ENCODE data around the gene ACADVL.

The ACADVL gene

DNA sequence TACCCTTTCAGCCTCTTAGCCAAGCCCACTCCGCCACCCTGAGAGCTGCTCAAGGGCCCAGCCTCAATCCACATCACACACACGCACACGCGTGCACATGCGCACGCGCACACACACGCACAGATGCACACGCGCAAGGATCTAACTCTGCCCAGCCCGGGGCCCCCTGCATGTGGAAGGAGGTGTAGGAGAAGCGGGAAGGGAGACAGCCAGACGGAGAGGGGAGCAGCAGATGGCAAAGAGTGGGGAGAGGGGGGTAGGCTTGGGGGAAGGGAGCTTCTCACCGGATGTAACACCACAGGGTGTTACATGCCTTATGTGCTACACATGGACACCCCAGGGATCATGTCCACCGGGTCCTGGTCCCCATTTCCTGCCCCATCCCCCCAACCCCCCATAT is 15.4 kb upstream of the ACADVL start:
- TF ChIP-seq FOXP2 (optimal IDR thresholded peaks at IDR 0.05; ENCODE audit: control extremely low read depth, extremely low read length, insufficient read depth) (no peak), POLR2AphosphoS5 (IDR thresholded peaks at IDR 0.05; ENCODE audit: borderline replicate concordance, low read depth, low read length) (no peak), EZH2 (IDR thresholded peaks at IDR 0.05) (no peak)
- Histone ChIP-seq H3K9ac (ENCODE audit: insufficient read length) (no peak overlapping the region), H3K9me3 (ENCODE audit: low read depth, low read length) (no peaks in the 10 kb centered on the region), H3K27ac (no peak overlapping the region), H3K36me3 (ENCODE audit: insufficient read depth, low read length) (peaks cover 22% of the 10 kb centered on the region; the same call in 1 of the 2 replicates), H3K4me3 (no peak overlapping the region)
- no peak for DNase-seq (ENCODE audit: low read depth, low spot score)

DNA sequence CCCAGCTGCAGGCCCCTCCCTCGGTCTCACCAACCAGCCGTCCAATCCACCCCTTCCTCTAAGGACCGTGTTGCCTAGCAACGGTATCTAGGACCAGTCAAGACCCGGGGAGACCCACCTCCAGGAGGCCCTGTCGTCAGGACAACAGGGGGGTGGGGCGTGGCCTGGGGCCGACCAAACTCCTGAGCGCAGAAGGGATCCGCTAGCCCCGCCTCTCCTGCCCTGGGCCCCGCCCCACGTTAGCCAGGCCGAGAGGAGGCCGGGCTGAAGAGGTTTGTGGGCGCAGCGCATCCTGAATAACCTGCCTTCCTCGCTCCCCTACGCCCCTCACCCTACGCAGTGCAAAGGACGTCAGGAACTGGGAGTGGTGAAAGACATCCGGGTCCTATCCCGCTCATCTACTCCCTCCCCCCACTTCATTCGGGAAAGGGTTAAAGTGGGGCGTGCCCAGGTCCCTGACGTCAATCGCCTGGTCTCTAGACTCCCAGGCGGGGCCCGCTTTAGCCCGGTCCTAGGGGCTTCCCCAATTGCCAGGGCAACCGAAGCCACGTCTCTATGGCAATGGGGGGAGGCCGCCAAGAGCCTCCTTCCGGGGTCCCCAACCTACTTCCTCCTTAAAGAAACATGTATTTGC is 14.8 kb upstream of the ACADVL start:
- Histone ChIP-seq H3K9me3 (ENCODE audit: low read depth, low read length) (no peaks in the 10 kb centered on the region), H3K27ac (no peak overlapping the region), H3K4me3 (no peak overlapping the region), H3K9ac (ENCODE audit: insufficient read length) (no peak overlapping the region), H3K36me3 (ENCODE audit: insufficient read depth, low read length) (peaks cover 22% of the 10 kb centered on the region; the same call in 1 of the 2 replicates)
- TF ChIP-seq FOXP2 (optimal IDR thresholded peaks at IDR 0.05; ENCODE audit: control extremely low read depth, extremely low read length, insufficient read depth) = no peak
- no peak for TF ChIP-seq POLR2AphosphoS5 (IDR thresholded peaks at IDR 0.05; ENCODE audit: borderline replicate concordance, low read depth, low read length)
- no peak for TF ChIP-seq EZH2 (IDR thresholded peaks at IDR 0.05)
- DNase-seq (ENCODE audit: low read depth, low spot score) = no peak

DNA sequence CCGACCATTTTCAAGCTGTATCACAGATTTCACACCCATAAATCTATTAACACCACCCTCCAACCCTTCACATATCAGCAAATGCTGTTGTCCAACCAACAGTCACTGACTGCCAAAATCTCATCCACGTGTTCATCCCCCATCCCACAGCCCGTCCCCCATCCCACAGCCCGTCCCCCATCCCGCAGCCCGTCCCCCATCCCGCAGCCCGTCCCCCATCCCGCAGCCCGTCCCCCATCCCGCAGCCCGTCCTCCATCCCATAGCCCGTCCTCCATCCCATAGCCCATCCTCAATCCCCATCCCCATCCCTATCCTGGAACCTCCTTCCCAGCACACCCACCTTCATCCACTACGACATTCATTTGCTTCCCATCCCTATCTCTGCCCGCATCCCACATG is 14.2 kb upstream of the ACADVL start:
- Histone ChIP-seq H3K9me3 (ENCODE audit: low read depth, low read length) (no peaks in the 10 kb centered on the region), H3K27ac (no peak overlapping the region), H3K9ac (ENCODE audit: insufficient read length) (no peak overlapping the region), H3K4me3 (no peak overlapping the region), H3K36me3 (ENCODE audit: insufficient read depth, low read length) (peaks cover 22% of the 10 kb centered on the region; the same call in 1 of the 2 replicates)
- TF ChIP-seq FOXP2 (optimal IDR thresholded peaks at IDR 0.05; ENCODE audit: control extremely low read depth, extremely low read length, insufficient read depth) (no peak), EZH2 (IDR thresholded peaks at IDR 0.05) (no peak), POLR2AphosphoS5 (IDR thresholded peaks at IDR 0.05; ENCODE audit: borderline replicate concordance, low read depth, low read length) (no peak)
- DNase-seq (ENCODE audit: low read depth, low spot score) = no peak

DNA sequence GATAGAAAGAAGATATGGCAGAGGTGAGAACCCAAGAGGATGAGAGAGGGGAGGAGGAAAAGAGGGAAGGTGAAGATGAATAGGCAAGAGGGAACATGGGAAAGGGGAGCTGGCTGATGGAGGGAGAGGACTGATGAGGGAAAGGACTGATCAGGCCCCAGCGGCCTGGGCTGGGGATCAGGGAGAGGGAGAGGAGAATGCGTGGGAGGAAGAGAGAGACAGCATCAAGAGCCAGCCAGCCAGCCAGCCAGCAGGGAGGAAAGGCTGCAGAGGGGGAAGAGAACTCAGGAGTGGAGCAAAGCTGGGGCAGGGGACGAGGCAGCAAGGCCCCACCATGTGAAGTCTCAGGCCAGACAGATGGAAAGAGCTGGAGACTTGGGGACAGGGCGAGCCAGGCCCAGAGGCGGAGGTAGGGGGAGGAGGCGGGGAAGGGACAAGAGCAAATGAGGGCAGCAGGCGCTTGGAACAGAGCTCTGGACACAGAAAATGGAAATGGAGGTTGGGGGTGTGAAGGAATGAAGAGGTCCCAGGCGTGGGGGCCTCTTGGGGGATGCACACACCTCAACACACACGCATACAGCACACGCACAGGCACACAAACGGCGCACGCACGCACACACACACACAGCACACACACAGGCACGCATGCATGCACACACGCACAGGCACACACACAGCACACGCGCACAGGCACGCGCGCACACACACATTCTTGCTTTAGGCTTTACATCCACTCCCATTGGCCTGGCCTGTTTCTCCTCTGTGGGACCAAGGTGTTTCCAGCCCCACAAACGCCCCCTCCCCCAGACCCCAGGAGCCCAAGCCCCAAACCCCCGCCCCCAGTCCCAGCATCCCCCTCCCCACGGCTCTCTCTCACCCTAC is 12.4 kb upstream of the ACADVL start:
- Histone ChIP-seq H3K4me3 (no peak overlapping the region), H3K9me3 (ENCODE audit: low read depth, low read length) (no peaks in the 10 kb centered on the region), H3K27ac (no peak overlapping the region), H3K36me3 (ENCODE audit: insufficient read depth, low read length) (peaks cover 16% of the 10 kb centered on the region; the same call in 1 of the 2 replicates), H3K9ac (ENCODE audit: insufficient read length) (no peak overlapping the region)
- TF ChIP-seq FOXP2 (optimal IDR thresholded peaks at IDR 0.05; ENCODE audit: control extremely low read depth, extremely low read length, insufficient read depth) (no peak), EZH2 (IDR thresholded peaks at IDR 0.05) (no peak), POLR2AphosphoS5 (IDR thresholded peaks at IDR 0.05; ENCODE audit: borderline replicate concordance, low read depth, low read length) (no peak)
- no peak for DNase-seq (ENCODE audit: low read depth, low spot score)

DNA sequence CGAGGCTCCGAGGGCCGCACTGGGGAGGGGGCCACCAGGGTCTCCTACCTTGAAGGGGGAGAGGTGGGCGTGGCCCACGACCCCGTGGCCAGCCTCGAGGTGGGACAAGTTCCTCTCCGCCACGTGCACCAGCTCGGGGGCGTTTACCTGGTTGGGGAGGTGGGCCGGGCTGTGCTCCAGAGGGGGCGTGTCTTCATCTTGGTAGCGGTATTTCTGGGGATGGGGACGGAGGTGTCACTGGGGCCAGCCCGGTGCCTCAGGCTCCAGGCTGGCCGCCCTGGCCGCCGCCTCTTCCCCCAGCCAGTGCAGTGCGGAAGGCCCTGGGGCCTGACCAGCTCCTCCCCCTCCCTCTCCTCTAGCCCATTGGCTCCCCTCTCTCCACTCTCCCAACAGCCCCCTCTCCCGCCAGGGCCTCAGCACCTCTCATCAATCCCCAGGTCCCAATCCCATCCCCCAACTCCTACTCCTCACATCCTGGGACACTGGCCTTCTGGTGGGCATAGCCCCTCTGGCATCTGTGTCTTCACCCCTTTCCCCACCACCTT is 11.6 kb upstream of the ACADVL start:
- Histone ChIP-seq H3K4me3 (no peak overlapping the region), H3K36me3 (ENCODE audit: insufficient read depth, low read length) (peaks cover 9% of the 10 kb centered on the region; the same call in 1 of the 2 replicates), H3K27ac (no peak overlapping the region), H3K9me3 (ENCODE audit: low read depth, low read length) (no peaks in the 10 kb centered on the region), H3K9ac (ENCODE audit: insufficient read length) (no peak overlapping the region)
- DNase-seq (ENCODE audit: low read depth, low spot score) = no peak
- TF ChIP-seq POLR2AphosphoS5 (IDR thresholded peaks at IDR 0.05; ENCODE audit: borderline replicate concordance, low read depth, low read length) = no peak
- TF ChIP-seq FOXP2 (optimal IDR thresholded peaks at IDR 0.05; ENCODE audit: control extremely low read depth, extremely low read length, insufficient read depth) = no peak

DNA sequence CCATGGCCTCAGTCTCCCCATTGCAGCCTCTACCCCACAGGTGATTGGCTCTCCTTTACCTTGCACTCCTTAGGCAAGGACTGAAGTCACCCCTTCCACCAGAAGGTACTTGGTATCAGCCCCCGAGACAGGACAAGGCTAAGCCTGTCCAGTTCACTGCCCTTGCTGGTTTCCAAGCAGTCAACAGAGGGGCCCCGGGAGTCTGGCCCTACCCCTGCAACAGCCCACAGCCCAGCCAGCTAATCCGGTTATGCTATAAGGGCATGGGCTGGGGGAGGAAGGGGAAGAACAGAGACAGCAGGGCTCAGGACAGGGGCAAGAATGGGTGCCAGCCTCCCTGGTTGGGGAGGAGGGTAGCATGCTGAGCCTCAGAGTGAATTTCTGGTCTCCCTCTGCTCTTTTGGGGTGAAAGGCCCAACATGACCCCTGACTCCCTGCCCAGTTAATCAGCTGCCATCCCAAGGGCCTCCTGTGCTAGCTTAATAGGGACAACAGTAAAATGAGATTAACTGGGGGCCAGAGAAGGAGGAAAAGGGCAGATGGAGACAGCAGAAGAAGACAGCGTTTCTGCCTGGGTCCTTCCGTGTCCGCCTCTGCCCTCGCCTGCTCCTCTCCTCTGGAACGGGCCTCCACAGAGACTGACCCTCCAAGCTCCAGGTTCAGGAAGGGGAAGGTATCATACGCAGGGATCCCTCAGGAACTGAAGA is 10.8 kb upstream of the ACADVL start:
- Histone ChIP-seq H3K9me3 (ENCODE audit: low read depth, low read length) (no peaks in the 10 kb centered on the region), H3K4me3 (no peak overlapping the region), H3K27ac (no peak overlapping the region), H3K9ac (ENCODE audit: insufficient read length) (no peak overlapping the region), H3K36me3 (ENCODE audit: insufficient read depth, low read length) (peaks cover 1% of the 10 kb centered on the region; the same call in 1 of the 2 replicates)
- no peak for TF ChIP-seq FOXP2 (optimal IDR thresholded peaks at IDR 0.05; ENCODE audit: control extremely low read depth, extremely low read length, insufficient read depth)
- no peak for TF ChIP-seq EZH2 (IDR thresholded peaks at IDR 0.05)
- TF ChIP-seq POLR2AphosphoS5 (IDR thresholded peaks at IDR 0.05; ENCODE audit: borderline replicate concordance, low read depth, low read length) = no peak
- DNase-seq (ENCODE audit: low read depth, low spot score) = no peak

DNA sequence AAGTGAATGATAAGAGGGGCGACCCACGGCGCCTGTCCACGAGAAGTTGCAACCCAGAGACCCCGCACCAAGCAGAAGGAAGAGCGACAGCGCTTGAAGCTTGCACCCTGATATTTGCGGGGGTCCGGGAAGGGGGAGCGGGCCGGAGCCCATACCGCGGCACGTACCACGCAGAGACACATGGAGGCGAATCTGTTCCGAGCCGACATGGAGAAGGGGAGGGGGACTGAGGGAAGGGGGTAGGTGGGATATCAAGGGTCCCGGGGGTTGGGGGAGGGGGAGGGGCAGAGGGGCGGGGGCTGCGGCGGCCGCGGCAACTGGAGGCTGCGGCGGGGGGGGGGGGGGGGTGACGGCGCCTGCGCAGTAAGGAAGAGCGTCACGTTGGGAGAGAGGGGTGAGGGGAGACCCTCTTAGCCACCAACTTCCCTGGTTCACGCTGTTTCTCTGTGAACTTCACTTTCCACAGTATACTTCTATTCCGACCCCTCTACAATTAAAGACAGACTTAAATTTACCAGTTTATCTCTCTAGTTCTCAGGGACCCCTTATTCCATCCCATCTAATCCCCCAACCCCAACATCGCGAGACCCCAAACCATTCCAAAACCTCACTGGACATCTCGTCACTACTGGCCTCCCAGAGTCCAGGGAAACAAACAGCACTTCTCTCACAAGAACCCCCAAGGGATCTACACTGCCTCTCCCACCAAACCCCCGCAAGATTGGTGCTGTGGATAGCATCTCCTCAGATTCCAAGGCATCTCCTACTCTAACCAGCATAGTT is 8.1 kb upstream of the ACADVL start:
- no peak overlapping the region for H3K4me3 ChIP-seq
- no peaks in the 10 kb centered on the region for H3K9me3 ChIP-seq (ENCODE audit: low read depth, low read length)
- no peak overlapping the region for H3K27ac ChIP-seq
- H3K9ac ChIP-seq (ENCODE audit: insufficient read length) = no peak overlapping the region
- H3K36me3 ChIP-seq (ENCODE audit: insufficient read depth, low read length) = no peaks in the 10 kb centered on the region
- no peak for DNase-seq (ENCODE audit: low read depth, low spot score)
- no peak for TF ChIP-seq EZH2 (IDR thresholded peaks at IDR 0.05)
- no peak for TF ChIP-seq FOXP2 (optimal IDR thresholded peaks at IDR 0.05; ENCODE audit: control extremely low read depth, extremely low read length, insufficient read depth)
- no peak for TF ChIP-seq POLR2AphosphoS5 (IDR thresholded peaks at IDR 0.05; ENCODE audit: borderline replicate concordance, low read depth, low read length)
